ENCODE results near the gene LRRC45.

Gene LRRC45

DNA sequence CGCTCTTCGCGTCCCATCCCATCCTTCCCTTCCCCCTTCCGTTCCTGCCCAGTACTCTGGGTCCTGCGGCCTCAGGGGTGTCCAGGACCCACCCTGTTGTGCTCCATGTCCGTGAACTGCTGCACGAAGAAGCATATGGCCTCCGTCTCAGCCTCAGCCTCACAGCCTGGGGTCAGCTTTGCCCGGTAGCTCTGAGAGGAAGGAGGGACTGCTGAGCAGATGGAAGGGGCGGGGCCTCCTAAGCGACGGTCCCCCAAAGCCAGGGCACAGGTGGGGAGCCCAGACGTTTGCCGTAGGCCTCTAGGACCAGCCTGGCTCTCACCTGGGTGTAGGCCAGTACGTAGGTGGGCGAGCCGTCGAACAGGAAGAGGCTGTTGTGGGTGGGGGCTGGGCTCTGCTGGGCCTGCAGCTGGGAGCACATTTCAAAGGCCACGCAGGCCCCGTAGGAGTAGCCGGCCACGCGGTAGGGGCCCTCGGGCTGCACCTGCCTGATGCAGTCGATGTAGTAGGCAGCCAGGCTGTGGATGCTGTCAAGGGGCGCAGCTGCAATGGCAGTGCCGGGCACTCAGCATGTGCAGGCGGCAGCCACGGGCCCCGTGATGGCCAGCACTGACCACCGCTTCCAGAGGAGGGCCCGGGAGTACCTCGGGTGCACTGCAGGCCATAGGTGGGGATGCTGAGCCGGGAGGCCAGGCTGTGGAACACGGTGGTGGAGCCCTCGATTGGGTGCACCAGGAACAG is 57.1 kb downstream of the LRRC45 start:
- Histone ChIP-seq H3K4me3 (ENCODE audit: low read depth, low read length) (no peak overlapping the region), H3K4me1 (ENCODE audit: control insufficient read depth, insufficient read depth, low read length) (no peaks in the 10 kb centered on the region), H3K36me3 (ENCODE audit: control insufficient read depth in 2 of 2, insufficient read depth in 1 of 2, low read length in 2 of 2) (peaks cover 16 to 78% of the 10 kb centered on the region in 2 experiments), H3K27ac (ENCODE audit: extremely low read depth, low read depth, low read length) (no peak overlapping the region), H3K9me3 (ENCODE audit: control insufficient read depth, insufficient read depth, low read depth, low read length) (no peaks in the 10 kb centered on the region)
- no peak for TF ChIP-seq ZNF324 (tag by site-specific recombination; IDR thresholded peaks at IDR 0.05)
- no peak for TF ChIP-seq ZNF792 (tag by site-specific recombination; IDR thresholded peaks at IDR 0.05)
- TF ChIP-seq ZFHX2 (tag by site-specific recombination; conservative IDR thresholded peaks at IDR 0.05), result peak; percentile 70
- peak; percentile 67 for TF ChIP-seq EGR2 (tag by site-specific recombination; IDR thresholded peaks at IDR 0.05; ENCODE audit: low read depth)
- CTCF ChIA-PET, result interaction anchor here (0.7 to 1.2 kb wide), 2 partner anchors 14 to 229 kb away, joined by 3 to 4 read pairs; no protein-coding TSS in a partner anchor
- POLR2A ChIA-PET, result interaction anchor here (0.6 to 1.9 kb wide), 6 partner anchors 7 to 26 kb away, joined by 4 to 9 read pairs (median 4); no protein-coding TSS in a partner anchor

All from HEK293 (cell line).